NCI-H345 treated with DMSO at 0.1 percent for 48 hours (cell line): ENCODE results near the gene UBR4.

Experiments used
- DNase-seq: peaks from one replicate; lab custom pipeline; 2025; ENCODE audit not compliant: unreplicated experiment; lab: John Stamatoyannopoulos, UW

Gene UBR4

GRCh38 chr1:19096036-19096833, 113.8 kb downstream of the UBR4 start:
- DNase-seq, result no peak

- DNase-seq, result no peak
Measured at GRCh38 chr1:19091196-19091953, 118.7 kb downstream of the UBR4 start.

GRCh38 chr1:19089524-19089923, 120.5 kb downstream of the UBR4 start:
- no peak for DNase-seq

- no peak for DNase-seq
Measured at GRCh38 chr1:19088717-19089442, 121.2 kb downstream of the UBR4 start.

GRCh38 chr1:19087737-19088594, 122.1 kb downstream of the UBR4 start:
- DNase-seq, result no peak

- no peak for DNase-seq
Measured at GRCh38 chr1:19087017-19087736, 122.9 kb downstream of the UBR4 start.

GRCh38 chr1:19086176-19086875, 123.7 kb downstream of the UBR4 start:
- DNase-seq, result no peak

GRCh38 chr1:19084206-19084738, 125.8 kb downstream of the UBR4 start:
- no peak for DNase-seq

- no peak for DNase-seq
Measured at GRCh38 chr1:19083081-19083480, 127.0 kb downstream of the UBR4 start.

GRCh38 chr1:19081218-19081893, 128.7 kb downstream of the UBR4 start:
- DNase-seq, result no peak

- DNase-seq, result no peak
Measured at GRCh38 chr1:19080721-19081120, 129.3 kb downstream of the UBR4 start.

GRCh38 chr1:19079541-19080472, 130.3 kb downstream of the UBR4 start:
- no peak for DNase-seq

- no peak for DNase-seq
Measured at GRCh38 chr1:19078536-19078935, 131.5 kb downstream of the UBR4 start.

- no peak for DNase-seq
Measured at GRCh38 chr1:19076841-19077616, 133.0 kb downstream of the UBR4 start.

GRCh38 chr1:19074902-19075721, 135.0 kb downstream of the UBR4 start:
- no peak for DNase-seq

- no peak for DNase-seq
Measured at GRCh38 chr1:19074361-19074901, 135.6 kb downstream of the UBR4 start.
